Prostate gland (tissue), 2 donors: ENCODE measurements around the gene ZNF879.

Source experiments
- POLR2A ChIP-seq: fragments of 450-650 bp; IDR thresholded peaks from one replicate; pipeline ENCODE4 v1.6.1; 2016; ENCODE audit warnings: antibody characterized with exemption, mild to moderate bottlenecking
- POLR2AphosphoS5 ChIP-seq: sonication (generic); formaldehyde crosslinking; IDR thresholded peaks from one replicate; pipeline ENCODE4 v1.6.1; 2017; ENCODE audit warnings: antibody characterized with exemption
- TF ChIP-seq, protein P1 (sequence below), 4 experiments: fragments of 200-600 bp in 2 of 4; fragments of 450-650 bp in 2 of 4; sonication (generic) in 2 of 4; IDR thresholded peaks; 1 replicate in 3 of 4; 2 replicates in 1 of 4; pipeline ENCODE4 v1.5.1; 2016 to 2019; ENCODE audit warnings: antibody characterized with exemption in 4 of 4, mild to moderate bottlenecking in 2 of 4, moderate library complexity in 2 of 4

GRCh38 chr5:179054876-179055275 lies 31.3 kb downstream of the ZNF879 start:
- TF ChIP-seq, protein P1, sequence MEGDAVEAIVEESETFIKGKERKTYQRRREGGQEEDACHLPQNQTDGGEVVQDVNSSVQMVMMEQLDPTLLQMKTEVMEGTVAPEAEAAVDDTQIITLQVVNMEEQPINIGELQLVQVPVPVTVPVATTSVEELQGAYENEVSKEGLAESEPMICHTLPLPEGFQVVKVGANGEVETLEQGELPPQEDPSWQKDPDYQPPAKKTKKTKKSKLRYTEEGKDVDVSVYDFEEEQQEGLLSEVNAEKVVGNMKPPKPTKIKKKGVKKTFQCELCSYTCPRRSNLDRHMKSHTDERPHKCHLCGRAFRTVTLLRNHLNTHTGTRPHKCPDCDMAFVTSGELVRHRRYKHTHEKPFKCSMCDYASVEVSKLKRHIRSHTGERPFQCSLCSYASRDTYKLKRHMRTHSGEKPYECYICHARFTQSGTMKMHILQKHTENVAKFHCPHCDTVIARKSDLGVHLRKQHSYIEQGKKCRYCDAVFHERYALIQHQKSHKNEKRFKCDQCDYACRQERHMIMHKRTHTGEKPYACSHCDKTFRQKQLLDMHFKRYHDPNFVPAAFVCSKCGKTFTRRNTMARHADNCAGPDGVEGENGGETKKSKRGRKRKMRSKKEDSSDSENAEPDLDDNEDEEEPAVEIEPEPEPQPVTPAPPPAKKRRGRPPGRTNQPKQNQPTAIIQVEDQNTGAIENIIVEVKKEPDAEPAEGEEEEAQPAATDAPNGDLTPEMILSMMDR (IDR thresholded peaks at IDR 0.05), result no peak
- TF ChIP-seq POLR2A (no peak), POLR2AphosphoS5 (no peak)
